Medulla oblongata (tissue), 1 donor: ENCODE data around the gene SCG3.

Experiments used
- DNase-seq: peaks from one replicate; pipeline ENCODE4 v3.0.0-alpha.2; 2015; ENCODE audit errors: extremely low spot score

The SCG3 gene

GRCh38 chr15:51678096-51678495 lies 3.2 kb upstream of the SCG3 start:
- no peak for DNase-seq

- peak; percentile 63 for DNase-seq
Measured at GRCh38 chr15:51680321-51680720, 982 bp upstream of the SCG3 start.

GRCh38 chr15:51687565-51687964 lies 6.3 kb downstream of the SCG3 start:
- DNase-seq = no peak

GRCh38 chr15:51688863-51689262 lies 7.6 kb downstream of the SCG3 start:
- no peak for DNase-seq

GRCh38 chr15:51692154-51692553 lies 10.9 kb downstream of the SCG3 start:
- no peak for DNase-seq

GRCh38 chr15:51696566-51696965 lies 15.3 kb downstream of the SCG3 start:
- DNase-seq = no peak

GRCh38 chr15:51697163-51697562 lies 15.9 kb downstream of the SCG3 start:
- DNase-seq = no peak

GRCh38 chr15:51699373-51699772 lies 18.1 kb downstream of the SCG3 start:
- no peak for DNase-seq

- DNase-seq = no peak
Measured at GRCh38 chr15:51702710-51703109, 21.4 kb downstream of the SCG3 start.

- no peak for DNase-seq
Measured at GRCh38 chr15:51706291-51706690, 25.0 kb downstream of the SCG3 start.

GRCh38 chr15:51706926-51707608 lies 25.8 kb downstream of the SCG3 start:
- DNase-seq = no peak

GRCh38 chr15:51708013-51708412 lies 26.7 kb downstream of the SCG3 start:
- DNase-seq = no peak

GRCh38 chr15:51709031-51709430 lies 27.7 kb downstream of the SCG3 start:
- DNase-seq = no peak

- no peak for DNase-seq
Measured at GRCh38 chr15:51714162-51714561, 32.9 kb downstream of the SCG3 start.

- no peak for DNase-seq
Measured at GRCh38 chr15:51714911-51715310, 33.6 kb downstream of the SCG3 start.

- DNase-seq = no peak
Measured at GRCh38 chr15:51718219-51718618, 36.9 kb downstream of the SCG3 start.

GRCh38 chr15:51718746-51719145 lies 37.4 kb downstream of the SCG3 start:
- no peak for DNase-seq

- DNase-seq = no peak
Measured at GRCh38 chr15:51720201-51720995, 39.1 kb downstream of the SCG3 start.

- DNase-seq = no peak
Measured at GRCh38 chr15:51721199-51721960, 40.1 kb downstream of the SCG3 start.

- DNase-seq = no peak
Measured at GRCh38 chr15:51724199-51724598, 42.9 kb downstream of the SCG3 start.

GRCh38 chr15:51724673-51725072 lies 43.4 kb downstream of the SCG3 start:
- peak; percentile 12 for DNase-seq

GRCh38 chr15:51726302-51727073 lies 45.2 kb downstream of the SCG3 start:
- DNase-seq = peak; percentile 21
